GM21825 (cell line): ENCODE results near the gene EXOC3L1.
A peak's percentile ranks its signal among the peaks of the same experiment; 100 is the strongest.

Experiments used
- ATAC-seq: cut with Tn5 transposase; IDR thresholded peaks from one replicate; pipeline ENCODE4 v1.9.1; 2021; ENCODE audit warnings: mild to moderate bottlenecking, moderate library complexity; ENCODE audit not compliant: unreplicated experiment

EXOC3L1 gene

DNA sequence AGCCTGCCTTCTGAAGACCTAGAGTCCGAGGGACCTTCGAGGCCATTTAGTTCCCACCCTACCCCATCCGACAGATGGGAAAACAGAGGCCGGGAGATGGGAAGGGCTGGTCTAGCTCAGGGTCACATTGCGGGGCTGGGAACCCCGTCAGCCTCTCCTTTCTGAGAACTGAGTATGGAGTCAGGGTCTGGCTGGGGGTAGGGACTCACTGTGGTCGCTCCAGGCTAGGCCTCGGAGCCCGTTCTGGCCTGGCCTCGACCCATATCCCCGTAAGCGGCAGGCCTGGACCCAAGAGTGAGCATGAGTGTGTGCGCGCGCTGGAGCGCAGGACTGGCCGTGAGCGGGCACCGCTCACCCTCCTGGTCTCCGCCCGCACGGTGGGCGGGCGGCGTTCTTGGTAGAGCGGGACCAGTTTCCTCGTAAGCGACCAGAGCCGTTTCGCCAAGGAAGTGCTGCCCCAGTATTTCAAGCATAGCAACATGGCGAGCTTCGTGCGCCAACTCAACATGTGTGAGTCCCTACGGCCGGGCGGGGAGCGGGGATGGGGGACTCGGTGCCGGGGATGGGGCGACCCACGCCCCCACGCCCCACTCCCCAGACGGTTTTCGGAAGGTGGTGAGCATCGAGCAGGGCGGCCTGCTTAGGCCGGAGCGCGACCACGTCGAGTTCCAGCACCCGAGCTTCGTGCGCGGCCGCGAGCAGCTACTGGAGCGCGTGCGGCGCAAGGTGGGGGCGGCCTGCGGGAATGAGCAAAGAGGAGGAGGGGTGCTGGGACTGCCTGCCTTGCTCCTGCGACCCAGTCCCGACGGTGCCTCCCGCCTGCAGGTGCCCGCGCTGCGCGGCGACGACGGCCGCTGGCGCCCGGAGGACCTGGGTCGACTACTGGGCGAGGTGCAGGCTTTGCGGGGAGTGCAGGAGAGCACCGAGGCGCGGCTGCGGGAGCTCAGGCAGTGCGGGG, 24.5 kb downstream of the EXOC3L1 start:
- no peak for ATAC-seq

- ATAC-seq, result no peak
Observed at GRCh38 chr16:67164599-67165061, 25.3 kb downstream of the EXOC3L1 start, which contains the start of gene HSF4. Gene HSF4, plus strand, starts transcription at chr16:67164745. Its CDS starts 67 bp downstream, at chr16:67164812.

GRCh38 chr16:67163999-67164558, 25.9 kb downstream of the EXOC3L1 start:
- no peak for ATAC-seq

DNA sequence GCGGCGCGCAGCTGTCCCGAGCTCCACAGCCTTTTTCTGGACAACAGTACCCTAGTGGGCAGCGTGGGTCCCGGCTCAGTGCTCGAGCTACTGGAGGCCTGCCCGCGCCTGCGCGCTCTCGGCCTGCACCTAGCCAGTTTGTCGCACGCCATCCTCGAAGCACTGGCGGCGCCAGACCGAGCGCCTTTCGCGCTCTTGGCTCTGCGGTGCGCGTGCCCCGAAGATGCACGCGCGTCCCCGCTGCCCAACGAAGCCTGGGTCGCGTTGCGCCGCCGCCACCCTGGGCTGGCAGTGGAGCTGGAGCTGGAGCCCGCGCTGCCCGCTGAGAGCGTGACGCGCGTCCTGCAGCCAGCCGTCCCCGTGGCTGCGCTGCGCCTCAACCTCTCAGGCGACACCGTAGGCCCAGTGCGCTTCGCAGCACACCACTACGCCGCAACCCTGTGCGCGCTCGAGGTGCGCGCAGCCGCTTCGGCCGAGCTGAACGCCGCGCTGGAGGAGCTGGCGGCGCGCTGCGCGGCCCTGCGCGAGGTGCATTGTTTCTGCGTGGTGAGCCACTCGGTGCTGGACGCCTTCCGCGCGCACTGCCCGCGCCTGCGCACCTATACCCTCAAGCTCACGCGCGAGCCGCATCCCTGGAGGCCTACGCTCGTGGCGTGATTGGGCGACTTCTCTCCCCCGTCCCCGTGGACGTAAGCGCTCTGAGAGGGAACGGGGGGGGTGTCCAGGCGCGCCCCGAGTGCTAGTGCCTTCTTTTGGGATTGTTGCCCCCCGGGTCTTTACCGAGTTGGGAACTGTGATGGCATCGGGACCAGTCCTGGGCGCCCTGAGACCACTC, 26.6 kb downstream of the EXOC3L1 start:
- no peak for ATAC-seq

GRCh38 chr16:67162506-67163163, 27.3 kb downstream of the EXOC3L1 start:
- ATAC-seq, result no peak

DNA sequence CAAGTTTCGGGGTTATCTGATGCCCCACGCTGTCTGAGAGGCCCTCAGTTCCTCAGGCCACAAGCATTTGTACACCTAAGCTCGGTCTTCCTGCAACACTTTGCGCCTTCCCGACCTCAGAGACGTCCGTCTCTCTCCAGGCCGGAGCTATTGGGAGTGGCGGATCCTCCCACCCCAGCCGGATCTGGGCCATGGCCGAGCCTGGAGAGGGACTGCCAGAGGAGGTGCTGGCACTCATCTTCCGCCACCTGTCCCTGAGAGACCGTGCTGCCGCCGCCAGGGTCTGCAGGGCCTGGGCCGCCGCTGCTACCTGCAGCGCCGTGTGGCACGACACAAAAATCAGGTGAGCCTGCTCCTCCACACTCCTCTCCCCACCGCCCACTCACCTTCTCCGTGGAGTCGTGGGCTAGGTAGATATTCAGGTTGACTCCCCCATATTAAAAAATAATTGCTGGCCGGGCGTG, 28.3 kb downstream of the EXOC3L1 start:
- ATAC-seq, result no peak

GRCh38 chr16:67158637-67159600, 31.0 kb downstream of the EXOC3L1 start:
- peak; percentile 38 for ATAC-seq

DNA sequence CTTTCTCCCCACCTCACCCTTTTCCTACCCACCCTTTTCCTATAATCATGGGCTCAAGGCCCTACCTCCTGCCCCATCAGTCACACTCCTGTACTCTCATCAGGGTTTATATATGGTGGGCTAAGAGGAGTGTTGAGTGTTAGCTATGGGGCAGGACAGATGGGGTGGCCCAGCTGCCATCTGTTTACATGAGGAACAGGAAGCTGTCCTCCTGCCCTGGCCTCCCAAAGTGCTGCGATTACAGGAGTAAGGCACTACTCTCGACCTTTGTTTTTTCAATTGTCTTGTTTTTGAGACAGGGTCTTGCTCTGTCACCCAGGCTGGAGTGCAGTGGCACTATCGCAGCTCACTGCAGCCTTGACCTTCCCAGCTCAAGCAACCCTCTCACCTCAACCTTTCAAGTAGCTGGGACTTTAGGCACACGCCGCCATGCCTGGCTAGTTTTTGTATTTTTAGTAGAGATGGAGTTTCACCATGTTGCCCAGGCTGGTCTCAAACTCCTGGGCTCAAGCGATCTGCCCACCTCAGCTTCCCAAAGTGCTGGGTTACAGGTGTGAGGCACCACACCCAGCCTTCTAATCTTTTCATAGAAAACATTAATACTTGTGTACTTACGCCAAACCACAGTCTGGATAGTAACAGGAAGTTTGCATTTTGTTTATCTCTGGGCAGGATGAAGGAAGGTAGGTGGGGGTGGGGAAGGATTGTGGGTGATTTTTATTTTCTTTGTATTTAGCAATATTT, 31.9 kb downstream of the EXOC3L1 start:
- ATAC-seq, result no peak

GRCh38 chr16:67157106-67157748, 32.7 kb downstream of the EXOC3L1 start:
- no peak for ATAC-seq

- no peak for ATAC-seq
Observed at GRCh38 chr16:67156143-67156844, 33.6 kb downstream of the EXOC3L1 start.

DNA sequence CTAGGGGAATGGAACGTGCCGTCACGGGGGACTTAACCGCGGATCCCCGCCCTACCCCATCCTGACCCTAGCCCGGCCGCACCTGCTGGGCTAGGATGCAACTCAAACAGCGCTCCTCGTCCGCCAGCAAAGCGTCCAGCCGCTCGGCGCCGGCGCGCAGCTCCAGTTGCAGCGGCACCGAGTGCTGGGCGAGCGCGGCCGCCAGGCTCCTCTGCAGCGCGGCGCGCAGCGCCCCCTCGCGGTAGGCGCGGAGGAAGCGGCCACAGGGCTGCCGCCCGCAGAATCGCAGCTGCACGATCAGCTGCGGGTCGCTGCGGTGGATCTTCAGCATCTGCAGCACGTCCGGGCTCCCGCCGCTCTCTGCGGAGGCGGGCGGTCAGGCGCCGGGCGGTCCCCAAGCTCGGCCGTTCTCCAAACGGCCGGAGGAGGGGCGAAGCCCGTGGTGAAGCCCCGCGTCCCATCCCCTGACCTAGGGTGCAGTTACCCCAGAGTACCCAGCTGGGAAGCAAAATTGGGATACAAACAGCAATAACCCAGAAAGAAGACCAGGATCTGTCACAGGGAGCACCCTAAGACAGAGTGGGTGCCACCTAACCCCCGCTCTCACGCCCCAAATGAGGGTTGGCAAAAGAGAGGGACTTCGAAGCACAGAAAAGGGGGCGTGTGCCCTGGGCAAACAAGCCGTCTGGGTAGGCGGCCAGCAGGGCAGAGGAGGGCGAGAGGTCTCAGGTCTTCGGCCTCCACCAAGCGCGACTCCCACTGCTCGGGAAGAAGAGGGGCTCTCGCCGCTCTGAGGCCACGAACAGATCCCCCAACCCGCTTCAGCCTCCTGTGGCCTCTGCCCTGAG, 34.4 kb downstream of the EXOC3L1 start:
- peak; percentile 25 for ATAC-seq

DNA sequence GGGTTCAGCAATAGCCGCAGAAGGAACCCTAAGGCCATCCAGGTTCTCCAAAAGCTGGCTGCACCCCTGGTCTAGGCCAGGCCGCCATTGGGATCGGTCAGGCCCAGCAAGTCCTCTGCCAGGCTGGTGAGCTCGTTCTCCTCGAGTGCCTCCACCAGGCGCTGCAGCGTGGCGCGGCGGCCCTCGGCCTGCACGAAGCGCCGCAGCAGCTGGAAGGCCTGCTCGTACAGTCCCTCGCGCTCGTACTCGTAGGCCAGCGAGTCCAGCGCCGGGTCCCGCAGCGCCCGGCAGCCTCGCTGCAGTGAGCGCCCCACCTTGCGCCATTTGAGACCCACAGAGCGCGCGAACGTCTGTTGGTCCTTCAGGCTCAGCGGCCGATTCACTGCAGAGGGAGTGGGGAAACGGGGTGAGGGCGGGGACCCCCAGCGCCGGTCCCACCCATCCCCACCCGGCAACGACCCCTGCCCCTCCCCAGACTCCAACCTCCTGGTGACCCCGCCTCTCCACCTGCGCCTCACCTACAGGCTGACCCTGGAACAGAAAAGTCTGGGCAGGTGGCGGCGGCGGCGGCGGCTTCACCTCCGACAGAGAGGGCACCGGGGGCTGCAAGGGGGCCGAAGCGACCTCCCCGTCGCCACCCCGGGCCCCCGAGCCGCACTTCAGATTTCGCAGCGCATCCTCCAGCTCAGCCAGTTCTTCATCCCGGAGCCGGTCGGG, 35.2 kb downstream of the EXOC3L1 start:
- no peak for ATAC-seq

- no peak for ATAC-seq
Observed at GRCh38 chr16:67151431-67152097, 38.4 kb downstream of the EXOC3L1 start.

DNA sequence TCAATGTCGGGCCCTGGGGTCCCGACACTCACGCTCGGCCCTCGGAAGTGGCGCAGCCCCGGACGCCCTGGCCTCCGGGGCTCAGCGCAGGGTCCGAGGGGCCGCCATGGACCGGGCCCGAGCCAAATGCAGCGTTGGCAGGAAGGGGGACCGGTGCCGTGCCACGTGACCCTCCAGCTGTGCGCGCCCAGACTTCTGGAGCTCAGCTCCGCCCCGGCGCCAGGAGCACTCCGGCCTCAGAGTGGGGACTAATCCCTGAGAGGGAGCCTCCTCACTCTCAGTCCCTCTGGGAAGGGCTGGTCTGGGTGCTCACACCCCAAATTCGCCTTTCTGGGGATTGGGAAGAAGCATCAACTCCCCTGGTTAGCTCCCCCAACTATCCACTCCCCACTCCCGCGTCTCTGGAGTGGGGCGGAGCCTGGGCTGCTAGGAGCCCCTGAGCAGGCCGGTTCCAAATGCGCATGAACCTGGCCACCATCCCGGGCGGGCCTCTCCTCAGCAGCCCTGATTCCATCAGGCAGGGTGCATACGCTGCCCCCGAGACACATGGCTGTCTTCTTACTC, 39.0 kb downstream of the EXOC3L1 start, which contains the start of gene B3GNT9:
Gene B3GNT9 (minus strand): TSS at position 166 of the 564 bp plus-strand sequence. CDS start 513 bp downstream, outside the sequence.
- ATAC-seq, result peak; percentile 40
